Adrenal gland (tissue), 5 donors: Measurements from ENCODE around the gene ZCCHC4.

Experiments used
- CTCF ChIP-seq, 6 experiments: fragments of 450-650 bp in 4 of 6; fragments of 200-600 bp in 2 of 6; sonication (generic) in 1 of 6; IDR thresholded peaks; 1 replicate in 5 of 6; 2 replicates in 1 of 6; pipeline versions ENCODE4 v1.5.1 to v1.8.0; 2016 to 2021; ENCODE audit warnings: antibody characterized with exemption in 6 of 6, mild to moderate bottlenecking in 2 of 6, moderate library complexity in 1 of 6
- POLR2A ChIP-seq, 2 donors: fragments of 450-650 bp; IDR thresholded peaks; one replicate each; pipeline ENCODE4 v1.6.1; 2017; ENCODE audit warnings: antibody characterized with exemption in 2 of 2, mild to moderate bottlenecking in 2 of 2, moderate library complexity in 1 of 2
- donor health status: DM: no; HTN: no; CAD: no.

- TF ChIP-seq CTCF (IDR thresholded peaks at IDR 0.05) (no peak), POLR2A (IDR thresholded peaks at IDR 0.05) (no peak)
Observed at GRCh38 chr4:25330905-25331808, 18.6 kb downstream of the ZCCHC4 start.
